Mesendoderm (in vitro differentiated cells): ENCODE measurements around the gene NT5C2.

Source experiments
- DNase-seq: peaks from one replicate; pipeline ENCODE4 v3.0.0; 2013
- H2AK5ac ChIP-seq: 2 replicates; pipeline ENCODE4 v1.6.1; 2013; ENCODE audit warnings: low read length, inconsistent platforms
- H2BK120ac ChIP-seq: 2 replicates; pipeline ENCODE4 v1.6.1; 2013; ENCODE audit warnings: low read depth, mild to moderate bottlenecking, low read length, moderate library complexity, mixed read lengths
- H2BK15ac ChIP-seq: replicated peaks from 2 replicates; pipeline ENCODE4 v1.6.1; 2013; ENCODE audit warnings: low read depth, mild to moderate bottlenecking, moderate library complexity
- H2BK5ac ChIP-seq: 2 replicates; pipeline ENCODE4 v1.6.1; 2013; ENCODE audit warnings: low read length, inconsistent platforms
- H3K18ac ChIP-seq: 2 replicates; pipeline ENCODE4 v1.6.1; 2013; ENCODE audit warnings: mild to moderate bottlenecking, low read length, mixed read lengths
- H3K23ac ChIP-seq: one replicate; pipeline ENCODE4 v1.6.1; 2013; ENCODE audit warnings: low read length
- H3K27ac ChIP-seq: 2 replicates; pipeline ENCODE4 v1.5.1; 2013; ENCODE audit warnings: low read depth, mild to moderate bottlenecking, inconsistent platforms, low read length, moderate library complexity
- H3K27me3 ChIP-seq: 2 replicates; pipeline ENCODE4 v1.6.1; 2013; ENCODE audit warnings: low read length, control low read depth, mild to moderate bottlenecking, inconsistent platforms; ENCODE audit not compliant: insufficient read depth, poor library complexity
- H3K36me3 ChIP-seq: 2 replicates; pipeline ENCODE4 v1.6.1; 2013; ENCODE audit warnings: low read length, inconsistent platforms; ENCODE audit not compliant: control insufficient read depth, insufficient read depth
- H3K4ac ChIP-seq: one replicate; pipeline ENCODE4 v1.6.1; 2013; ENCODE audit warnings: low read depth, mild to moderate bottlenecking, low read length, moderate library complexity
- H3K4me1 ChIP-seq: 2 replicates; pipeline ENCODE4 v1.6.1; 2013; ENCODE audit warnings: low read depth, low read length, inconsistent platforms; ENCODE audit not compliant: control insufficient read depth
- H3K4me2 ChIP-seq: 2 replicates; pipeline ENCODE4 v1.6.1; 2013; ENCODE audit warnings: low read length
- H3K4me3 ChIP-seq: 2 replicates; pipeline ENCODE4 v1.5.1; 2013; ENCODE audit warnings: mild to moderate bottlenecking, low read length
- H3K56ac ChIP-seq: one replicate; pipeline ENCODE4 v1.6.1; 2013; ENCODE audit warnings: low read length
- H3K79me1 ChIP-seq: 2 replicates; pipeline ENCODE4 v1.6.1; 2013; ENCODE audit warnings: low read length, inconsistent platforms
- H3K79me2 ChIP-seq: 2 replicates; pipeline ENCODE4 v1.6.1; 2013; ENCODE audit warnings: mild to moderate bottlenecking, low read length; ENCODE audit not compliant: control insufficient read depth, insufficient read depth
- H3K9ac ChIP-seq: 2 replicates; pipeline ENCODE4 v1.6.1; 2013; ENCODE audit warnings: low read length, inconsistent platforms
- H4K5ac ChIP-seq: one replicate; pipeline ENCODE4 v1.6.1; 2013; ENCODE audit warnings: low read length
- H4K8ac ChIP-seq: one replicate; pipeline ENCODE4 v1.6.1; 2013; ENCODE audit warnings: low read depth, mild to moderate bottlenecking, control low read depth, low read length, moderate library complexity
- WGBS: extraction: QIAGEN DNeasy Blood & Tissue Kit; methylation state at CpG from one replicate; pipeline ENCODE4 v1.1.7; 2013; ENCODE audit warnings: low lambda C conversion rate, missing lambda C conversion rate; ENCODE audit not compliant: insufficient coverage; ENCODE audit errors: extremely low coverage; 5-methylcytosine and 5-hydroxymethylcytosine counted together

NT5C2 gene

DNA sequence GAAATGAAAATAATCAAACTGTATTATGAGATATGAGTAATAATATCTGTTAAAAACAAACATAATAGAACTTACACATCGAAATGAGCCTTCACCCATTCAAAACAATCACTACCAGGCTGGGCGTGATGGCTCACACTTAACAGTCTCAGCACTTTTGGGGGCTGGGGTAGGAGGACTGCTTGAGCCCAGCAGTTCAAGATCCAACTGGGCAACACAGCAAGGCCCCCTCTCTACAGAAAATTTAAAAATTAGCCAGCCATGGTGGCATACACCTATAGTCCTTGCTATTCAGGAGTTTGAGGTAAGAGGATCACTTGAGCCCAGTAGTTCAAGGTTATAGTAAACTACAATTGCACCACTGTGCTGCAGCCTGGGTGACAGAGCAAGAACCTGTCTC lies 75.8 kb downstream of the NT5C2 start:
- no peak overlapping the region for H3K56ac ChIP-seq
- no peak overlapping the region for H3K4ac ChIP-seq
- no peak overlapping the region for H3K4me2 ChIP-seq
- WGBS = no CpG with 5 or more reads among the region's 2 CpGs
- no peak overlapping the region for H3K4me3 ChIP-seq
- H4K5ac ChIP-seq = no peak overlapping the region
- no peak overlapping the region for H2BK15ac ChIP-seq
- H3K4me1 ChIP-seq = no peaks in the 10 kb centered on the region
- no peak overlapping the region for H3K23ac ChIP-seq
- no peak overlapping the region for H3K18ac ChIP-seq
- H3K36me3 ChIP-seq = no peaks in the 10 kb centered on the region
- H2BK120ac ChIP-seq = no peak overlapping the region
- H3K79me1 ChIP-seq = peaks cover 2% of the 10 kb centered on the region
- no peak overlapping the region for H3K9ac ChIP-seq
- no peak overlapping the region for H2AK5ac ChIP-seq
- H4K8ac ChIP-seq = no peak overlapping the region
- no peaks in the 10 kb centered on the region for H3K27me3 ChIP-seq
- H2BK5ac ChIP-seq = no peak overlapping the region
- no peaks in the 10 kb centered on the region for H3K79me2 ChIP-seq
- H3K27ac ChIP-seq = no peak overlapping the region
- DNase-seq = no peak

DNA sequence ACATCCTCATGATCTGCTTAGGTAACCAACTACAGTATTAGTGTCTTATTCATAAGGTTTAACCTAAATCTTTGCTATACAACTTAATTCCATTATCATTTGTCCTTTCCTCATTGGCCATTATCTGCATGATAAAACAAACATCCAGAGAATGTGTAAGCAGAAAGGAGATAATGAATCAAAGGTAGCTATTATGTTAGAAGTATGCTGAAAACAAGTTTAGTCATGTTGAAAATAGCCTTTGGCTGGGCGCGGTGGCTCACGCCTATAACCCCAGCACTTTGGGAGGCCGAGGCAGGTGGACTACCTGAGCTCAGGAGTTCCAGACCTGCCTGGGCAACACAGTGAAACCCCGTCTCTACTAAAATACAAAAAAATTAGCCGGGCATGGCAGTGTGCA lies 78.2 kb downstream of the NT5C2 start:
- no peak overlapping the region for H4K5ac ChIP-seq
- H3K56ac ChIP-seq = no peak overlapping the region
- no CpG with 5 or more reads among the region's 6 CpGs for WGBS
- no peak overlapping the region for H2BK120ac ChIP-seq
- no peaks in the 10 kb centered on the region for H3K4me1 ChIP-seq
- no peak overlapping the region for H3K4me3 ChIP-seq
- no peak overlapping the region for H2BK15ac ChIP-seq
- no peak overlapping the region for H2AK5ac ChIP-seq
- no peak overlapping the region for H3K23ac ChIP-seq
- H3K4ac ChIP-seq = no peak overlapping the region
- H3K27ac ChIP-seq = no peak overlapping the region
- no peak overlapping the region for H3K18ac ChIP-seq
- H4K8ac ChIP-seq = no peak overlapping the region
- DNase-seq = no peak
- no peak overlapping the region for H2BK5ac ChIP-seq
- H3K79me2 ChIP-seq = no peaks in the 10 kb centered on the region
- H3K4me2 ChIP-seq = no peak overlapping the region
- no peaks in the 10 kb centered on the region for H3K27me3 ChIP-seq
- H3K36me3 ChIP-seq = no peaks in the 10 kb centered on the region
- no peak overlapping the region for H3K9ac ChIP-seq
- H3K79me1 ChIP-seq = peaks cover 2% of the 10 kb centered on the region

DNA sequence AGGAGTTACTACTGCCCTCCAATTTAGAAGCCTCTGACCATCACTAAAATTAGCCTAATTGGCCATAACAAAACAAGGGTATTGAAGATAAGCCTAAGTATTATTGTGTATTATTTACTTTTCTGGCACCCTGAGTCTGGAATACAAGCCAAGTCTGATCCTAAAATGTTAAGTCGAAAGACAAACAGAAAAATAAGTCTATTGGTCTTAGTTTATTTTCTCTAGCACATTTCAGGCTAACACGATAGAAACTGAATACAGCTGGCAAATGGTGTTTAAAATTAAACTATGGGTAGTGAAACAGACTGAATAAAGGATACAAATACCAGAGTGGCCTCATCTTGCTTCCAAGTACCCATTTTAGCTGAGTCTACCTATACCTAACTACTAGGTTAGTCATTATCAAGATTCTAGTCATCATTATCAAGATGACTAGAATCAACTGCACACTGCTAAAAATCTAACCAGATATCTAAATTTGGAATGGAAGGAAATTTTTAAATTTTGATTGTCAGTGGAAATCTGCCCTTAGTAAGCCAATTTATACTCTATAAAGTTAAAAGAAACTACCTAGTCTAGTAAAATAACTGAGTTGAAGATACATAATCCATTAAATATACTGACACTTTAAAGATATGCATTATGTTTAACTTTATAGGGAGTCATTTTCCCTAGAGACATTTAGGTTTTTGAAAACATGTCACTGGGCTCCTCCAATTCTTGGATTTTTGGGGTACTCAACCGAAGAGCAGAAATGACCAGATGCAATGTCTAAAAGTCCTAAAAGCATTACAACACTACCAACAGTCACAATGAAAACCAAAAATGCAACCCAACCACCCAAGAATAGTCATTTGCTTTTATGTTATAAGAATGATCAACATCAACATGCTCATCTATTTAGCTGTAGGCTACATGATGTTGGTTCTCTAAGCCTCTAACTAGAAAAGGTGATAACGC lies 80.9 kb downstream of the NT5C2 start:
- Histone ChIP-seq H3K79me2 (no peaks in the 10 kb centered on the region), H3K4ac (no peak overlapping the region), H2BK15ac (no peak overlapping the region), H3K56ac (no peak overlapping the region), H4K5ac (no peak overlapping the region), H3K4me2 (no peak overlapping the region), H2BK120ac (no peak overlapping the region), H3K79me1 (peaks cover 2% of the 10 kb centered on the region), H3K27me3 (no peaks in the 10 kb centered on the region), H3K4me1 (no peaks in the 10 kb centered on the region), H3K23ac (no peak overlapping the region), H3K36me3 (no peaks in the 10 kb centered on the region), H3K9ac (no peak overlapping the region), H4K8ac (no peak overlapping the region), H2BK5ac (no peak overlapping the region), H3K4me3 (no peak overlapping the region), H3K18ac (no peak overlapping the region), H3K27ac (no peak overlapping the region), H2AK5ac (no peak overlapping the region)
- DNase-seq = no peak
- no CpG with 5 or more reads among the region's 4 CpGs for WGBS

DNA sequence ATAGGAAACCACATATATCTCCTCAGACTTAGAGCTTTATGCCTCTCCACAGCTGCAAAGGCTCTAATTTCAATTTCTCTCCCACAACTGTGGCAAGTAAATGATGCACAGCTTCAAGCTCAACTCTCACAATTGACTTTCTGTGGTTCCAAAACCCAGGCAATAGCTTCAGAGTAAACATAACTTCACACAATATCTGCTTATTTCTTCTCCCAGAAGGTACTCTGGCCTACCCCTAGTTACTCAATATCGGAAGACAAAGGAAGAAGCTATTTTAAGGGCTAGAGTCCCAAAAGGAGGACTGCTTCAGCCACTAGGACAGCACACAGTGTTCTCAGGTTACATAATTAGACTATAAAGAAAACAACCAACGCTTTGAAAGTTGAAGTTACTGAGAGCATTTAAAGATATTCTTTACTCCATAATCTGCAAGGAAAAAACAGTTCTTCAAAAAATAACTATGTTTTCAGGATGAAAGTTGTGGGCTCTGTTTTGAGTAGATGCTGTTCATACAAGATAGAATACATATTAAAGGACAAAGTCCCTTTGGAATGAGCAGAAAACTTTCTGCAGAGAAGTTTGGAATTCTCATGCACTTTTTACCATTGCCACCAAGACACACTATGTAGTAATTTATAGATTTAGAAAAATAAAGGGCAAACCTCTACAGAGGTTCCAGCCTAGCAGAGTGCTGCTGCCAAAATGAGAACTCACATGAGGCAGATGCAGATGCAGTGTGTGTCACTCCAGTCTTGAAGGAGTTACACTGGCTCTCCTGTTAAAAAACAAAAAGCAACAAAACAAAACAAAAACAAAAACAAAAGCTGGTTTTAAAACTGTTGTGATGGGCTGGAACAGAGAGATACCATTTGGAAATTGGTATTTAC lies 81.8 kb downstream of the NT5C2 start:
- Histone ChIP-seq H3K36me3 (no peaks in the 10 kb centered on the region), H2BK120ac (no peak overlapping the region), H3K4me3 (no peak overlapping the region), H3K27me3 (no peaks in the 10 kb centered on the region), H4K8ac (no peak overlapping the region), H3K79me2 (no peaks in the 10 kb centered on the region), H3K56ac (no peak overlapping the region), H3K4me1 (no peaks in the 10 kb centered on the region), H4K5ac (no peak overlapping the region), H2AK5ac (no peak overlapping the region), H3K4me2 (no peak overlapping the region), H2BK15ac (no peak overlapping the region), H3K4ac (no peak overlapping the region), H3K79me1 (peaks cover 2% of the 10 kb centered on the region), H3K23ac (no peak overlapping the region), H2BK5ac (no peak overlapping the region), H3K18ac (peak overlapping the region; percentile 51), H3K27ac (no peak overlapping the region), H3K9ac (no peak overlapping the region)
- DNase-seq = no peak
- WGBS = no CpG with 5 or more reads among the region's 2 CpGs

DNA sequence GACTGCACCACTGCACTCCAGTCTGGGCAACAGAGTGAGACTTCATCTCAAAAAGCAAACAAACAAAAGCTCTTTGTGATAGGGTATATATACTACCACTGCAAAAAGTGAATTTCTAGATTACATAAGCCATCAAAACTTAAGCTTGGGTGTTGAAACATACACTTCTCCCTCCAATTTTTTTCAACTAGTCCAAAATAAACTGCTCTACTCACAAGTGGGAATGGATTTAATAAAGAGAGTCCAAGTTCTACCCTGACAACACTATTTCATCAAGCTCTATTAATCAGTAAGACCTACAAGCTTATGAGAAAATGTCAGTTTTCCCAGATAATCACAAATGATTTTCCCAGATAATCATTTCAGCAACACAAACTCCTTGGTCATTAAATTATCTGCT lies 82.7 kb downstream of the NT5C2 start:
- Histone ChIP-seq H3K27ac (no peak overlapping the region), H3K79me2 (no peaks in the 10 kb centered on the region), H3K79me1 (peaks cover 2% of the 10 kb centered on the region), H3K27me3 (no peaks in the 10 kb centered on the region), H3K4me1 (no peaks in the 10 kb centered on the region), H4K5ac (no peak overlapping the region), H3K4ac (no peak overlapping the region), H2BK15ac (no peak overlapping the region), H3K23ac (no peak overlapping the region), H4K8ac (no peak overlapping the region), H3K36me3 (no peaks in the 10 kb centered on the region), H3K4me3 (no peak overlapping the region), H2BK5ac (no peak overlapping the region), H3K9ac (no peak overlapping the region), H2AK5ac (no peak overlapping the region), H2BK120ac (no peak overlapping the region), H3K18ac (no peak overlapping the region), H3K56ac (no peak overlapping the region), H3K4me2 (no peak overlapping the region)
- no peak for DNase-seq
